SH-SY5Y (cell line): ENCODE results near the gene DIAPH3.

Experiments used
- GATA2 ChIP-seq: IDR thresholded peaks from 2 replicates; pipeline ENCODE4 v1.6.1; 2011; ENCODE audit warnings: mild to moderate bottlenecking, low read depth, low read length
- GATA3 ChIP-seq: IDR thresholded peaks from 2 replicates; pipeline ENCODE4 v1.6.1; 2011; ENCODE audit warnings: low read depth, mild to moderate bottlenecking, low read length, moderate library complexity

GRCh38 chr13:60078226-60078625, 85.5 kb downstream of the DIAPH3 start:
- no peak for TF ChIP-seq GATA3
- no peak for TF ChIP-seq GATA2
